WERI-Rb-1 (cell line): ENCODE results near the gene XRCC4.
A peak's percentile ranks its signal among the peaks of the same experiment; 100 is the strongest.

ENCODE experiments used
- DNase-seq: peaks from one replicate; pipeline ENCODE4 v3.0.0-alpha.2; 2020
- H3K27ac ChIP-seq: fragments of 250-450 bp; sonication (Bioruptor Pico); 2 replicates; pipeline ENCODE4 v1.5.1; 2020; ENCODE audit warnings: mild to moderate bottlenecking, moderate library complexity
- H3K27me3 ChIP-seq: fragments of 250-450 bp; sonication (Bioruptor Pico); 2 replicates; pipeline ENCODE4 v1.5.1; 2021; ENCODE audit warnings: mild to moderate bottlenecking, low read depth, moderate library complexity; ENCODE audit not compliant: insufficient read depth, severe bottlenecking
- H3K36me3 ChIP-seq: fragments of 250-450 bp; sonication (Bioruptor Pico); 2 replicates; pipeline ENCODE4 v1.5.1; 2020; ENCODE audit warnings: mild to moderate bottlenecking, moderate library complexity
- H3K4me3 ChIP-seq: 2 replicates; pipeline ENCODE4 v1.5.1; 2011; ENCODE audit warnings: low read depth, mild to moderate bottlenecking, control low read depth, low read length
- H3K9me3 ChIP-seq: fragments of 250-450 bp; sonication (Bioruptor Pico); 2 replicates; pipeline ENCODE4 v1.5.1; 2021; ENCODE audit warnings: mild to moderate bottlenecking, moderate library complexity; ENCODE audit not compliant: severe bottlenecking
- TF ChIP-seq, protein P1 (sequence below): IDR thresholded peaks from 2 replicates; pipeline ENCODE4 v1.5.1; 2011; ENCODE audit warnings: low read depth, mild to moderate bottlenecking, control low read depth, inconsistent platforms, low read length

The XRCC4 gene

DNA sequence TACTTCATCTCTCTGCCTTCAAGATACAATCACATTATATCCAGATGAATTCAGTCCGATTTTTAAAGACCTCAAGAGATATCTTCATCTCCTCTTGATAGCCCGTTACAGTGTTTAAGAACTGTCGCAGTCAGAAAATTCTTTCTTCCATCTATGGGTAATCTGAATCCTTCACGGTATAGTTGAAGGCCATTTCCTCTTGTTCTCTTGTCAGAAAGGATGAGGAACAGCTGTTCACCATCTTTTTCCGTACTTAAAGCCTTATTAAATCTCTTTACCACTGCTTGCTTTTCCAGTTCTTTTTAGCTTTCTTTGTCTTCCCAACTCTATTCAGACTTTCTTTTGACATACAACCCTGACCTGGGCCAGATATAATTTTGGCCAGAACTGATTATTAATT is 121.8 kb downstream of the XRCC4 start:
- Histone ChIP-seq H3K4me3 (no peak overlapping the region), H3K27me3 (no peaks in the 10 kb centered on the region), H3K36me3 (no peaks in the 10 kb centered on the region), H3K27ac (peak overlapping the region; percentile 50), H3K9me3 (no peaks in the 10 kb centered on the region)
- no peak for DNase-seq
- TF ChIP-seq, protein P1, sequence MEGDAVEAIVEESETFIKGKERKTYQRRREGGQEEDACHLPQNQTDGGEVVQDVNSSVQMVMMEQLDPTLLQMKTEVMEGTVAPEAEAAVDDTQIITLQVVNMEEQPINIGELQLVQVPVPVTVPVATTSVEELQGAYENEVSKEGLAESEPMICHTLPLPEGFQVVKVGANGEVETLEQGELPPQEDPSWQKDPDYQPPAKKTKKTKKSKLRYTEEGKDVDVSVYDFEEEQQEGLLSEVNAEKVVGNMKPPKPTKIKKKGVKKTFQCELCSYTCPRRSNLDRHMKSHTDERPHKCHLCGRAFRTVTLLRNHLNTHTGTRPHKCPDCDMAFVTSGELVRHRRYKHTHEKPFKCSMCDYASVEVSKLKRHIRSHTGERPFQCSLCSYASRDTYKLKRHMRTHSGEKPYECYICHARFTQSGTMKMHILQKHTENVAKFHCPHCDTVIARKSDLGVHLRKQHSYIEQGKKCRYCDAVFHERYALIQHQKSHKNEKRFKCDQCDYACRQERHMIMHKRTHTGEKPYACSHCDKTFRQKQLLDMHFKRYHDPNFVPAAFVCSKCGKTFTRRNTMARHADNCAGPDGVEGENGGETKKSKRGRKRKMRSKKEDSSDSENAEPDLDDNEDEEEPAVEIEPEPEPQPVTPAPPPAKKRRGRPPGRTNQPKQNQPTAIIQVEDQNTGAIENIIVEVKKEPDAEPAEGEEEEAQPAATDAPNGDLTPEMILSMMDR = no peak

DNA sequence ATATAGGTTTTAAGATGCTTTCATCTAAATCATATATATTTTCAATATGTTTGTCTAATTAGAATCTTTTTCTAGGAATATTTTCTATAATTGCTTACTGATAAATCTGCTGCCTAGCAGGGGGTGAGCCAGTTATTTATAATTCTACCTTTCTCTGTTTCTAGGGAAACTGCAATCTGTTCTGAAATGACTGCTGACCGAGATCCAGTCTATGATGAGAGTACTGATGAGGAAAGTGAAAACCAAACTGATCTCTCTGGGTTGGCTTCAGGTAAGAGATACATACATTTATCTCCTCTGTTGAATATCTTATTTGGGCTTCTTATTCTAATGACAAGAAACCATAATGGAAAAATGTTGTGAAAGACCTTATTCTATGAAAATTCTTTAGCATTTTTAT is 127.3 kb downstream of the XRCC4 start:
- no peaks in the 10 kb centered on the region for H3K9me3 ChIP-seq
- H3K36me3 ChIP-seq = no peaks in the 10 kb centered on the region
- H3K27me3 ChIP-seq = no peaks in the 10 kb centered on the region
- no peak for DNase-seq
- H3K4me3 ChIP-seq = no peak overlapping the region
- TF ChIP-seq, protein P1 = no peak
- H3K27ac ChIP-seq = no peak overlapping the region

DNA sequence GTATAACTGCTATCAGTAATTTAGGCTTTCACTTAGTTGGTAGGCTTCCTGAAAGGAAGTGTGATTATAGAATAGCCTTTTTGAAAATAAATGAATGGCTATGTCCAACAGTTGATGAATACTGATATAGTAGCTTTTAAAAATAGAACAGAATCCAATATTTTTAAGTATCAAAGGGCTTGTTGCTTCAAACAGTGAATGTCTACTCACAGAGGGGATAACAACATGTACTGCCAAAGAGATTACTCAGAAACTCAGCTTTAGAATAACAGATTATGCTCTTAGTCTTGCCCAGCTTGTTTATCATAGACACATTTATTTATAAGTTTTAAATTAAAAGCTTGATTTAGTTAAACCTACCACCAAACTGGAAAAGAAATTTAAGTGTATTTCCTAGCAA is 132.6 kb downstream of the XRCC4 start:
- peak overlapping the region; percentile 17 for H3K27ac ChIP-seq
- DNase-seq = no peak
- no peaks in the 10 kb centered on the region for H3K36me3 ChIP-seq
- no peaks in the 10 kb centered on the region for H3K9me3 ChIP-seq
- TF ChIP-seq, protein P1 = no peak
- no peaks in the 10 kb centered on the region for H3K27me3 ChIP-seq
- H3K4me3 ChIP-seq = no peak overlapping the region

DNA sequence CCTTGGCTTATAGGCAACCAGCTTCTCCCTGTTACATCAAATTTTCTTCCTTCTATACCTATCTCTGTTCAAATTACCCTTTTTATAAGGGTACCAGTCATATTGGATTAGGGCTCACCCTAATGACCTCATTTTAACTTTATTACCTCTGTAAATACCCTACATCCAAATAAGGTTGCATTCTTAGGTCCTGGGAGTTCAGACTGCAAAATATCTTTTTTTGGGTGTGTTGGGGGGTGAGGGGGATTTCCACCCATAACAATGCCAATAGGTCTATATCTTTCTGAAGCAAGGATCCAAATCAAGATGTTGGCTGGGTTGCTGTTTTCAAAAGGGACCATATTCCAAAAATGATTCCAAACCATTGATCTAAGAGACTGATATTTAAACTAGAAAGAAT is 141.7 kb downstream of the XRCC4 start:
- no peaks in the 10 kb centered on the region for H3K36me3 ChIP-seq
- H3K9me3 ChIP-seq = no peaks in the 10 kb centered on the region
- no peaks in the 10 kb centered on the region for H3K27me3 ChIP-seq
- no peak overlapping the region for H3K4me3 ChIP-seq
- TF ChIP-seq, protein P1 = no peak
- DNase-seq = no peak
- no peak overlapping the region for H3K27ac ChIP-seq

DNA sequence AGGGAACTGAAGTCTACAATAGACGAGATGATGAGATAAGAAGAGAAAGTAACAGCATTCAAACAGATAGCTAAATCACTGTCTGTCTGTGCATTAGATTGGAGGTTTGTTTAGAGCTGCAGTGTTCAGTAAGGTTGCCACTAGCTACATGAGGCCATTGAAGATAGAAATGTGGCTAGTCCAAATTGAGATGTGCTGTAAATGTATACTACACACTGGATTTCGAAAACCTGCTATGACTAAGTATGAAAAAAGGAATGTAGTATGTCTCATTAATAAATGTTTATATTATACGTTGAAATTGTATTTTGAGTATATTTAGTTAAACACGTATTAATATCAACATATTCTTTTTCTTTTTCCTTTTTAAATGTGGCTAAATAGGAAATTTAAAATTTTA is 142.1 kb downstream of the XRCC4 start:
- TF ChIP-seq, protein P1 = no peak
- Histone ChIP-seq H3K4me3 (no peak overlapping the region), H3K27ac (no peak overlapping the region), H3K9me3 (no peaks in the 10 kb centered on the region), H3K27me3 (no peaks in the 10 kb centered on the region), H3K36me3 (no peaks in the 10 kb centered on the region)
- DNase-seq = no peak

DNA sequence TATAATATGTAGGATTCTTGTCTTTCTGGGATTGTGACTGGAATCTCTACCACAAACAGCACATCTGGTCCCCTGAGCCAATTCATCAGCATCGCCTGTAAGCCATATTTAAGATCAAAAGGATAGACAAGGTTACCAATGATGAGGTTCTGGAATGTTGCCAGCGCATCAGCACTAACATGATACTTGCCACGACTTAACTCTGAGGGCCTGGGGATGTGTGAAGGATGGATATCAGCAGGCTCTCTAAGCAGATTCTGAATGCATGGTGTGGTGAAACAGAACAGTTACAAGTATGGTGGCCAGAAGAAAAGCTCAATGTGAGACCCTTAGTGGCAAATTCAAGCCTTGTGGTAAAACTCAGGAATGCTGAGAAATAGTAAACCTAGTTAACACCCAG is 143.0 kb downstream of the XRCC4 start:
- Histone ChIP-seq H3K27me3 (no peaks in the 10 kb centered on the region), H3K9me3 (no peaks in the 10 kb centered on the region), H3K4me3 (no peak overlapping the region), H3K27ac (no peak overlapping the region), H3K36me3 (no peaks in the 10 kb centered on the region)
- no peak for DNase-seq
- TF ChIP-seq, protein P1 = no peak
